Loucy (cell line): ENCODE results near the gene DNASE2.
A peak's percentile ranks its signal among the peaks of the same experiment; 100 is the strongest.

Source experiments
- H2AFZ ChIP-seq: fragments of 200-600 bp; sonication (generic); 2 replicates; pipeline ENCODE4 v1.6.0; 2016; ENCODE audit warnings: antibody characterized with exemption, mild to moderate bottlenecking, low read length, moderate library complexity
- H3F3A ChIP-seq: fragments of 200-600 bp; 2 replicates; pipeline ENCODE4 v1.6.0; 2016; ENCODE audit warnings: antibody characterized with exemption, low read depth, mild to moderate bottlenecking
- H3K27me3 ChIP-seq: fragments of 200-600 bp; sonication (generic); 2 replicates; pipeline ENCODE4 v1.6.1; 2014; ENCODE audit warnings: low read length, mild to moderate bottlenecking; ENCODE audit not compliant: insufficient read depth, poor library complexity, severe bottlenecking
- H3K36me3 ChIP-seq: fragments of 200-600 bp; sonication (generic); 2 replicates; pipeline ENCODE4 v1.6.1; 2016; ENCODE audit warnings: low read length; ENCODE audit not compliant: insufficient read depth
- H3K4me1 ChIP-seq: fragments of 200-600 bp; sonication (generic); 2 replicates; pipeline ENCODE4 v1.5.1; 2014; ENCODE audit warnings: low read length, mild to moderate bottlenecking; ENCODE audit not compliant: insufficient read depth, poor library complexity, severe bottlenecking
- H3K4me2 ChIP-seq: fragments of 200-600 bp; sonication (generic); 2 replicates; pipeline ENCODE4 v1.6.0; 2014; ENCODE audit warnings: antibody characterized with exemption, low read length, low read depth, mild to moderate bottlenecking; ENCODE audit not compliant: poor library complexity, severe bottlenecking
- H3K4me3 ChIP-seq: fragments of 200-600 bp; sonication (generic); 2 replicates; pipeline ENCODE4 v1.5.1; 2014; ENCODE audit warnings: low read length, mild to moderate bottlenecking, mixed read lengths; ENCODE audit not compliant: poor library complexity, severe bottlenecking
- H3K79me2 ChIP-seq: fragments of 200-600 bp; sonication (generic); 2 replicates; pipeline ENCODE4 v1.6.1; 2014; ENCODE audit warnings: low read length; ENCODE audit not compliant: insufficient read depth
- H3K9ac ChIP-seq: fragments of 200-600 bp; sonication (generic); 2 replicates; pipeline ENCODE4 v1.6.0; 2014; ENCODE audit warnings: mild to moderate bottlenecking, low read depth, low read length, moderate library complexity; ENCODE audit not compliant: poor library complexity, severe bottlenecking
- H3K9me2 ChIP-seq: fragments of 200-600 bp; sonication (generic); replicated peaks from 2 replicates; pipeline ENCODE4 v1.6.1; 2016; ENCODE audit warnings: low read depth, low read length, mixed read lengths
- H3K9me3 ChIP-seq: fragments of 200-600 bp; sonication (generic); 2 replicates; pipeline ENCODE4 v1.6.1; 2014; ENCODE audit warnings: mild to moderate bottlenecking, antibody characterized with exemption, low read length, low read depth; ENCODE audit not compliant: insufficient read depth
- H4K20me1 ChIP-seq: fragments of 200-600 bp; sonication (generic); 2 replicates; pipeline ENCODE4 v1.6.0; 2014; ENCODE audit warnings: antibody characterized with exemption, low read length, mild to moderate bottlenecking; ENCODE audit not compliant: insufficient read depth, poor library complexity, severe bottlenecking
- CTCF ChIP-seq: fragments of 200-600 bp; sonication (generic); conservative IDR thresholded peaks from 2 replicates; pipeline ENCODE4 v1.5.1; 2014; ENCODE audit warnings: mild to moderate bottlenecking, antibody characterized with exemption, low read length
- EZH2phosphoT487 ChIP-seq: fragments of 200-600 bp; IDR thresholded peaks from 2 replicates; pipeline ENCODE4 v1.6.1; 2018; ENCODE audit warnings: antibody characterized with exemption, mild to moderate bottlenecking, moderate library complexity, borderline replicate concordance

DNASE2 gene

GRCh38 chr19:12884202-12884601 lies 3.0 kb upstream of the DNASE2 start:
- Histone ChIP-seq H2AFZ (no peak overlapping the region), H3K9me2 (no peaks in the 10 kb centered on the region), H3K4me2 (no peak overlapping the region), H3K9ac (no peak overlapping the region), H3K79me2 (peaks cover 13% of the 10 kb centered on the region; the same call in 1 of the 2 replicates), H3F3A (no peaks in the 10 kb centered on the region), H3K9me3 (peaks cover 5% of the 10 kb centered on the region; the same call in 1 of the 2 replicates), H3K36me3 (no peaks in the 10 kb centered on the region), H3K27me3 (no peaks in the 10 kb centered on the region), H3K4me3 (no peak overlapping the region), H3K4me1 (peaks cover 12% of the 10 kb centered on the region), H4K20me1 (no peaks in the 10 kb centered on the region)
- TF ChIP-seq CTCF (no peak), EZH2phosphoT487 (no peak)

GRCh38 chr19:12882589-12882988 lies 1.3 kb upstream of the DNASE2 start:
- Histone ChIP-seq H3K4me1 (peaks cover 12% of the 10 kb centered on the region), H3K27me3 (no peaks in the 10 kb centered on the region), H3K9ac (no peak overlapping the region), H2AFZ (no peak overlapping the region), H3K79me2 (peaks cover 13% of the 10 kb centered on the region; the same call in 1 of the 2 replicates), H3K9me2 (no peaks in the 10 kb centered on the region), H3K36me3 (no peaks in the 10 kb centered on the region), H4K20me1 (no peaks in the 10 kb centered on the region), H3F3A (no peaks in the 10 kb centered on the region), H3K4me2 (no peak overlapping the region), H3K4me3 (no peak overlapping the region), H3K9me3 (peaks cover 5% of the 10 kb centered on the region; the same call in 1 of the 2 replicates)
- TF ChIP-seq EZH2phosphoT487 = no peak
- no peak for TF ChIP-seq CTCF

- H3K79me2 ChIP-seq = peaks cover 13% of the 10 kb centered on the region; the same call in 1 of the 2 replicates
- no peaks in the 10 kb centered on the region for H3K27me3 ChIP-seq
- peak overlapping the region; percentile 84 for H3K9ac ChIP-seq
- no peaks in the 10 kb centered on the region for H3F3A ChIP-seq
- H4K20me1 ChIP-seq = no peaks in the 10 kb centered on the region
- TF ChIP-seq EZH2phosphoT487 (no peak), CTCF (no peak)
- peaks cover 12% of the 10 kb centered on the region for H3K4me1 ChIP-seq
- H3K9me2 ChIP-seq = no peaks in the 10 kb centered on the region
- peak overlapping the region; percentile 83 for H3K4me2 ChIP-seq
- peak overlapping the region; percentile 94 for H3K4me3 ChIP-seq
- H2AFZ ChIP-seq = peak overlapping the region; percentile 85
- peaks cover 5% of the 10 kb centered on the region; the same call in 1 of the 2 replicates for H3K9me3 ChIP-seq
- H3K36me3 ChIP-seq = no peaks in the 10 kb centered on the region
Measured at GRCh38 chr19:12880551-12881171, 588 bp downstream of the DNASE2 start.
